GM12878 (cell line): Measurements from ENCODE around the gene TMEM25.

Experiments used
- BRCA1 ChIP-seq: IDR thresholded peaks from 2 replicates; pipeline ENCODE4 v1.6.1; 2011; ENCODE audit warnings: low read depth, low read length, improper control_type of control experiment
- CTCF ChIP-seq, 3 experiments: IDR thresholded peaks in 2 of 3; conservative IDR thresholded peaks in 1 of 3; 2 replicates each; pipeline ENCODE4 v1.5.1; 2011; ENCODE audit warnings: low read depth in 3 of 3, low read length in 3 of 3, mild to moderate bottlenecking in 3 of 3, control low read depth in 2 of 3, moderate library complexity in 2 of 3, inconsistent platforms in 1 of 3, mixed read lengths in 1 of 3; ENCODE audit not compliant: control insufficient read depth in 2 of 3, insufficient read depth in 1 of 3; ENCODE audit errors: extremely low read depth in 1 of 3
- EP300 ChIP-seq, 2 experiments: fragments of 150-350 bp in 1 of 2; IDR thresholded peaks; 2 replicates each; pipeline ENCODE4 v1.6.1; 2011 to 2012; ENCODE audit warnings: low read depth in 2 of 2, low read length in 2 of 2, borderline replicate concordance in 1 of 2, improper control_type of control experiment in 1 of 2, inconsistent platforms in 1 of 2; ENCODE audit not compliant: control insufficient read depth in 1 of 2
- JUND ChIP-seq: IDR thresholded peaks from 2 replicates; pipeline ENCODE4 v1.6.1; 2012; ENCODE audit warnings: low read depth, mild to moderate bottlenecking, low read length, improper control_type of control experiment, moderate library complexity
- MAX ChIP-seq: IDR thresholded peaks from 2 replicates; pipeline ENCODE4 v1.6.1; 2012; ENCODE audit warnings: low read depth, low read length, improper control_type of control experiment
- POLR2AphosphoS5 ChIP-seq: IDR thresholded peaks from 2 replicates; pipeline ENCODE4 v1.6.1; 2011; ENCODE audit warnings: mild to moderate bottlenecking, low read length, inconsistent platforms
- SMC3 ChIP-seq: IDR thresholded peaks from 2 replicates; pipeline ENCODE4 v1.6.1; 2011; ENCODE audit warnings: low read length, improper control_type of control experiment, borderline replicate concordance
- USF2 ChIP-seq: IDR thresholded peaks from 2 replicates; pipeline ENCODE4 v1.6.1; 2011; ENCODE audit warnings: low read depth, low read length, improper control_type of control experiment, borderline replicate concordance

- TF ChIP-seq EP300 (IDR thresholded peaks at IDR 0.05; ENCODE audit: borderline replicate concordance in 1 of 2, control insufficient read depth in 1 of 2, low read depth in 2 of 2, low read length in 2 of 2) (no peak), POLR2AphosphoS5 (no peak), JUND (no peak), CTCF (IDR thresholded peaks at IDR 0.05 in 2 of 3, conservative IDR thresholded peaks at IDR 0.05 in 1 of 3; ENCODE audit: control insufficient read depth in 2 of 3, extremely low read depth in 1 of 3, insufficient read depth in 1 of 3, low read depth in 3 of 3, low read length in 3 of 3) (no peak), USF2 (no peak), SMC3 (no peak), MAX (no peak), BRCA1 (no peak)
These were observed 13.6 kb downstream of the TMEM25 start for GRCh38 chr11:118544647-118545010.
